SK-N-SH (cell line): ENCODE measurements around the gene UNC79.

Experiments used
- GABPA ChIP-seq: IDR thresholded peaks from 2 replicates; pipeline ENCODE4 v1.4.0; 2012; ENCODE audit warnings: low read depth, mild to moderate bottlenecking
- NRF1 ChIP-seq: IDR thresholded peaks from 2 replicates; pipeline ENCODE4 v1.6.1; 2012; ENCODE audit warnings: low read depth, mild to moderate bottlenecking, low read length
- POLR2AphosphoS5 ChIP-seq: IDR thresholded peaks from 2 replicates; pipeline ENCODE4 v1.6.1; 2012; ENCODE audit warnings: low read depth, low read length
- YY1 ChIP-seq: IDR thresholded peaks from 2 replicates; pipeline ENCODE4 v1.4.0; 2012; ENCODE audit warnings: low read depth, mild to moderate bottlenecking
- TF ChIP-seq, protein P1 (sequence below): fragments of 200-600 bp; sonication (generic); IDR thresholded peaks from 2 replicates; pipeline ENCODE4 v1.6.1; 2017; ENCODE audit warnings: antibody characterized with exemption, mild to moderate bottlenecking, moderate library complexity

DNA sequence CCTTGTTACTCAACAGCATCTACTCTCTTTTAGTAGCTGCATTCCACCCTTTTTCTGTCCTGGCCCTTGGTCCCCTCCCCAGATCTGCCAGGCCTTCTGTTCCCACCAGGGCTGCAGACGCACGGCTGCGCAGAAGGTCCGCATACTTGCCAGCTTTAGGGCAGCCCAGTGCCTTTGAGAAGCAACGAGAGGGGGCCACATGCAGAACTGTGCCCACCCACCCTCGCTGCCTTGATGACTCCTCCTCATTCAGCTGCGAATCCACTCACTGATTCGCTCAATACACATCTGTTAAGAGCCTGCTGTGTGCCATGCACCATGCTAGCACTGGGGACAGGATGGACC is 318.3 kb downstream of the UNC79 start:
- TF ChIP-seq, protein P1, sequence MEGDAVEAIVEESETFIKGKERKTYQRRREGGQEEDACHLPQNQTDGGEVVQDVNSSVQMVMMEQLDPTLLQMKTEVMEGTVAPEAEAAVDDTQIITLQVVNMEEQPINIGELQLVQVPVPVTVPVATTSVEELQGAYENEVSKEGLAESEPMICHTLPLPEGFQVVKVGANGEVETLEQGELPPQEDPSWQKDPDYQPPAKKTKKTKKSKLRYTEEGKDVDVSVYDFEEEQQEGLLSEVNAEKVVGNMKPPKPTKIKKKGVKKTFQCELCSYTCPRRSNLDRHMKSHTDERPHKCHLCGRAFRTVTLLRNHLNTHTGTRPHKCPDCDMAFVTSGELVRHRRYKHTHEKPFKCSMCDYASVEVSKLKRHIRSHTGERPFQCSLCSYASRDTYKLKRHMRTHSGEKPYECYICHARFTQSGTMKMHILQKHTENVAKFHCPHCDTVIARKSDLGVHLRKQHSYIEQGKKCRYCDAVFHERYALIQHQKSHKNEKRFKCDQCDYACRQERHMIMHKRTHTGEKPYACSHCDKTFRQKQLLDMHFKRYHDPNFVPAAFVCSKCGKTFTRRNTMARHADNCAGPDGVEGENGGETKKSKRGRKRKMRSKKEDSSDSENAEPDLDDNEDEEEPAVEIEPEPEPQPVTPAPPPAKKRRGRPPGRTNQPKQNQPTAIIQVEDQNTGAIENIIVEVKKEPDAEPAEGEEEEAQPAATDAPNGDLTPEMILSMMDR, result no peak
- no peak for TF ChIP-seq YY1
- no peak for TF ChIP-seq POLR2AphosphoS5
- peak; percentile 25; the same call in 1 of the 2 replicates for TF ChIP-seq NRF1
- TF ChIP-seq GABPA, result no peak
